Left renal pelvis (tissue), 4 donors: ENCODE data around the gene NCK1. TPM values are rescaled to one million over a fixed set of nuclear protein-coding genes. Genes with fewer than 3 reads are reported as not detected.
A peak's percentile ranks its signal among the peaks of the same experiment; 100 is the strongest.

Experiments
- DNase-seq, 4 donors: peaks; one replicate each; pipeline ENCODE4 v3.0.0-alpha.2; 2013; ENCODE audit warnings: low read depth in 4 of 4, low spot score in 3 of 4
- polyA plus RNA-seq, 4 donors: library from polyadenylated mRNA; unstranded; fragments of 120-200 nt; gene quantifications; one replicate each; pipeline ENCODE4 v1.2.1, GENCODE V29; 2013; ENCODE audit not compliant: insufficient read length in 4 of 4

Gene NCK1
- 10 to 100 TPM; 32.1 to 48.6 (median 40.0) TPM for polyA plus RNA-seq

DNA sequence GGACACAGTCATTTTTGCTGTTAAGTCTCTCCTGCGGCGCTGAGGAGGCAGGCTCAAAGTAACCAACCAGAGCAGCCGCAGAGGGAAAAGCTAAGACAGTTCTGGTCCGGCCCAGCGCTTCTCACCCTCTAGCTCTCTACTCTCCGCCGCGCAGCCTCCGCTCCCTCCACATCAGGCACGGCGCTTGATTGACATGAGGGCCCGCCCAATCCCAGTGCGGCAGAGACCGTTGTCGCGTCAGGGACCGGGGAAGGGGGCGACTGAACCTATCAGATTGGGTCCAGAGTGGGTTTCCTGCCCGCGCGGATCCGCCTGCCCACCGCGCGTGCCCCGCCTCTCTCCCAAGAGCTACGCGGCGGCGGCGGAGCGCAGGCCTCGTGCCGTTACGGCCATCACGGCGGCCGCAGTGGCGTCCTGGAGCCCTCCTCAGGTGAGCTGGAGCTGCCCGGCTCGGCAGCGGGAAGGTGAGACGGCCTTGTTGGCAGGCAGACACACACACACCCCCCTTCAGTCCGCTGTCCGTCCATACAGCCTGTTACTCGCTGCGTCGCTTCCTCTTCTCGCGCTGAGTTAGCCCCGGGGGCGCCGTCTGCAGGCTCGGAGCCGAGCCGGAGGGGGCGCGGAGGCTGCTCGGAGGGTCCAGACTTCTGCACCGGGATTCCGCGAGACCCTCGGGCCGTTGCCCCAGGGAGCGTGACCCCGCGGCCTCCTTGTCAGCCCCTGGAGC lies at the start of gene NCK1:
Gene NCK1, plus strand, starts transcription at position 319 of the 727 bp plus-strand sequence. CDS start 65,794 bp downstream, outside the sequence.
- DNase-seq, result peak; percentile 93 to 96 (median 95)

DNA sequence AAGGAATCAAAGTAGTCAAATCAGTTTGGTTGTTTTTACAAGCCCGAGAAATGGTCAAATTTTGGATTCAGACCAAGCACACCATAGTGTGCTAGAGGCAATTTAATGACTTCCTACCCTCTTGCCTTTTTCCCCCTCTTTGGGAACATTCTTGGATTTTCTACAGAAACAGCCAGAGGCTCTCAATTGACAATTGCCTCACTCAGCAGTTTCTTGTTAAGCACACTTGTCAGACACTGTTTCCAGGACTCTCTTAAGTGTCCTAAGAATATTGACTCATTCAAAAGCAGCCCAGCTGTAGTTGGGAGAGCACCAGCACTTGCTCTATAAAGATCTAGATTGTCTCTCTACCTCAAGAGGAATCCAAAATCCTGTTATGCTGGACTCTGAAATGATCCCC lies 44.6 kb upstream of the NCK1 start:
- DNase-seq, result no peak

DNA sequence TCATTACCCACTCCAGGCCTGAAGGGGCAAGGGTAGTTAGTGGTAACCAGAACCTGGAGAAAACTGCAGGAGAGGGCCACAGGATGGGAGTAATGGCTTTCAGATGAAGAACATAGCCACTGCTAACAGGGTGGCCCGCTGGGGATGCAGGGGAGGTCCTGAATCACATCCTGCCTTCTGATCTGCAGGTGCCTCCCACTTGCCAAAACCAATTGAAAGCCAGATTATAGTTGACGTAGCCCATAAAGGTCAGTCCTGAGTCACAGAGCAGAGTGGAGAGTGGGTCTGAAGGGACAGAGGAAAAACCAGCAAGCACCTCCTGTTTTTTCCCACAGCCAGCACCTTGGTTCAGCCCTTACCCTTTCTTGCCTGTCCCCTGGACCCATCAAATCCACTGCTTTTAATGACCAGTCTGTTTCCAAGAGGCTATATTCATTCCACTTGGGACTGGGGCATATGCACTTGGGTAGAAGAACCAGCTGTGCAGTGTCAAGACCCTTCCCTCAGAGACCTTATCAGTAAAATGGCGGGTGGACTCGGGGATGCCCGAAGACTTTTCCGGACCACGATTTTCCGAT lies 43.7 kb upstream of the NCK1 start:
- DNase-seq, result no peak

DNA sequence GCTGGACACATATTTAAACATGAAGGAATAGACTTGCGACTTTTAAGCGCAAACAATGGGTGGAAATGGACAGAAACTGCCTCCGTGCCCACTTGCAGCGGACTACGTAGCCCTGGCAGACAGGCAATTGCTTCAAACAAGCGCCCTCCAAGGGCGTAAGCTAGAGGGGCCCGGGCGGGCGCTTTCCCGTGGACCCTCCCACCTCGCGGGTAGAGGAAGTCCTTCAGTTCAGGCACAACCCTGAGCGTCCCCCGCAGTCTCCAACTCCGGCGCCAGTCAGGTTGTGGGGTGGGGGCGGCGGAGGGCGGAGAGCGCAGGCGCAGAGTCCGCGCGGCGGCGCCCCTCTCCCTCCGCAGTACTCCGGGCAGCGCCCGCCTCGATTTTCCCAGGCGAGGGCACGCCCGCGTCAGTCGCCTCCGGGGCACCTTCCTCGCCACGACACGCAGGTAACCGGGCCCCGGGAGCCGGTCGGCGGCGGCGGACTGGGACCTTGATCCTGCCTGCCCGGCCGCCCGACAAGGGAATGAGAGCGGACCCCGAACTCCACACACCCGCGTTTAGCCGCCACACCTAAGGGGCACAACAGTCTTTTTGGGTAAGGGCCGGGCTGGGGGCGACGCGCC lies 43.1 kb upstream of the NCK1 start, which contains the start of gene SLC35G2:
Gene SLC35G2, plus strand, starts transcription at position 358 of the 623 bp plus-strand sequence. CDS start 35,335 bp downstream, outside the sequence.
- peak in 1 of 4 donors; percentile 48 for DNase-seq

DNA sequence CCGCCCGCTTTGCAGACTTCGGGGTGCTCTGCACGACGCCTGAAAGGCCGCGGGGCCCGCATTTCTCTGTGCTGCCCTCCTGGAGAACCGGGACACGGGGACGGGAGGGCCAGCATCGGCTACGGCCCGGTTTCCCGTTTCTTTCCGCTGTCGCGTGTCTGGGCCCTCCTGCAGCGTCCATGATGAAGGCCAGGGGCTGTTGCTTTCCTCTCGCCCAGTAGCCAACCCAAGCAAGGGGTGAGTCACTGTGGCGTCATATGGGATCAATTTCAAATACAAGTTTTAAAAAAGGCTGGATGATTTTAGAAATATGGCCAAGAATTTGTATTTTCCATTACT lies 42.6 kb upstream of the NCK1 start:
- no peak for DNase-seq

DNA sequence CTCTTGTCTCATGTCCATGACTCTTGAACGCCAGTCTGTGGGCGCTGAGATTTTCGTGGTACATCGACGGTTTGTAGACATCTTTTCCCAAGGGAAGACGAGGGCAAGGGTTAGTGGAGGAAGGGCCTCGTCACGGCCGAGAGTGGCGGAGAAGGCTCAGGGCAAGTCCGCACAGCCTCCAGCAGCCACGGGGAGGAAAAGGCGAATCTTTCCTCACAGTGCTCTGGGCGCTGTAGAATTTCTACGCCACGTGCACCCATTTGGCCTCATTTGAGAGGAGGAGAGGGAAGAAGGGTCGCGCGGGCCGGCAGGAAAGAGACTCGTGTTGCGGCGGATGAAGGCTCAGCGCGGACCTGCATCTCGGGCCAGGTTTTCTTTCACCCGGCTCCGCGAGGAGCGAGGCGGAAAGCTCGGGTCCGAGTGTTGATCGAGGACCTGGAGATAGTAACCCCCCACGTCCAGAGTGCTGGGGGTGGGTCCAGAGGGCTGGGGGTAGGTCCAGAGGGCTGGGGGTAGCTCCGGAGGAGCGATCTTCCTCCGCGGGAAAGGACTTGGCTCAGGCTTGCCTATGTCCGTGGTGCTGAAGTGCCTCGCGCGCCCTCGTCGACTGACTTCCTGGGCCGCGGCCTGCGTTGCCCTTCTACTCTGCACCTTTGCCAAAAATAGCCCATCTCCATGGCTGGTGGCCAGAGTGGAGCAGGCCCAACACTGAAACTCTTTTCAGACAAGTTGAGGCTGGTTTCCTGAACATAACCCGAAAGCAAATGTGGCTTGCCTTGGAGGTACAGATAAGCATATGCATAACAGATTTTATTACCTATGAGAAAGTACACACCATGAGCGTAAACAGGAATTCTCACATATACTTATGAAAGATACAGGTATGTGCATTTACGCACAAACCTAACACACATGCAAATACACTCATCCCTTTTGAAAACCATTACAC lies 42.0 kb upstream of the NCK1 start:
- DNase-seq, result peak in 1 of 4 donors; percentile 38

DNA sequence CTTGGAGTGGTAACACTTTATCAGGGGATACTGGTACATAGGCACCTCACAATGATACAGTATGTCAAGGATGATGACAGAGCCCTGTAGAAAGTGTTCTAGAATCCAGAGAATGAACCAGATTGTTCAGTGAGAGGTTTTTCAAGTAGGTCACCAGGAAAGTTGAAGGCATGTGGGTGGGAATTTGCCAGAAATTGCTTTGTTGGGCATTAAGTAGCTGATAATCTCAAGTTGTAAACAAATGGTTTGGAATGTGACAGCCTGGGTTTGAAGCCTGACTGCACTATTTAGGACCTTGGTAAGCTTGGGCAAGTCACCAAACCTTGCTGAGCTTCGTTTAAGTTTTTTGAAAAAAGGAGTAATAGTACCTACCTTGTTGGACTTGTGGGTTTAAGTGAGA lies 30.5 kb upstream of the NCK1 start:
- DNase-seq, result no peak

- no peak for DNase-seq
Observed at GRCh38 chr3:136835089-136835812, 26.8 kb upstream of the NCK1 start.

DNA sequence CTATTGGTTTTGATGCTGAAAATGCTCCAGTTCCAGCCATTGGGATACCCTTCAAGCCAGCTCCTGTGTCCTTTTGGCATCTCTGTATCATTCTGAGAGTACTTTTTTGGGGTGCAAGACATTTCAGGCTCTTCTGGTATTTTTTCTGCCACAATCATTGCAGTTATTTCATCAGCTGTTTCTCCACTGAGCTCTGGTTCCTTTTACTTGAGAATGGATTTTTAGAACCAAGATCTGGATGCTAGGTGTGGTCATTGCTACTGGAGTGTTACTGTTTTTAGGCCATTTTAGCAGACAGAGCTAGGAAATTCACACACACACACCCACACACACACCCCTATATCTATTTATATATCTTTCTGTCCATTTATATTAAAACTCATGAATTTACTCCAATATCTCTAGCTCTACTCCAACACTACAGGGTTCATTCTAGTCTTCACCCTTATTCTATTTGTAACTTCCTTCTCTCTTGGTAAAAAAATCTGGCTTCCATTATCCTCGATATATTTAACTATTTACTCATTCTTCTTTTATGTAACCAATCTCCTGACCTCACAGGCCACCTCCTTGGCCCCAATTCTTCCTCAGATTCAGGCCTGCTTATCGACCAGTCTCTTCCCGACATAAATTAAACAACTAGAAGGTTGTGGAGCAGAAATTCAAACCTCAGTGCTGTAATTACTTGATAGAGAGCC lies 26.0 kb upstream of the NCK1 start:
- no peak for DNase-seq

GRCh38 chr3:136836511-136837156 lies 25.4 kb upstream of the NCK1 start:
- DNase-seq, result no peak

DNA sequence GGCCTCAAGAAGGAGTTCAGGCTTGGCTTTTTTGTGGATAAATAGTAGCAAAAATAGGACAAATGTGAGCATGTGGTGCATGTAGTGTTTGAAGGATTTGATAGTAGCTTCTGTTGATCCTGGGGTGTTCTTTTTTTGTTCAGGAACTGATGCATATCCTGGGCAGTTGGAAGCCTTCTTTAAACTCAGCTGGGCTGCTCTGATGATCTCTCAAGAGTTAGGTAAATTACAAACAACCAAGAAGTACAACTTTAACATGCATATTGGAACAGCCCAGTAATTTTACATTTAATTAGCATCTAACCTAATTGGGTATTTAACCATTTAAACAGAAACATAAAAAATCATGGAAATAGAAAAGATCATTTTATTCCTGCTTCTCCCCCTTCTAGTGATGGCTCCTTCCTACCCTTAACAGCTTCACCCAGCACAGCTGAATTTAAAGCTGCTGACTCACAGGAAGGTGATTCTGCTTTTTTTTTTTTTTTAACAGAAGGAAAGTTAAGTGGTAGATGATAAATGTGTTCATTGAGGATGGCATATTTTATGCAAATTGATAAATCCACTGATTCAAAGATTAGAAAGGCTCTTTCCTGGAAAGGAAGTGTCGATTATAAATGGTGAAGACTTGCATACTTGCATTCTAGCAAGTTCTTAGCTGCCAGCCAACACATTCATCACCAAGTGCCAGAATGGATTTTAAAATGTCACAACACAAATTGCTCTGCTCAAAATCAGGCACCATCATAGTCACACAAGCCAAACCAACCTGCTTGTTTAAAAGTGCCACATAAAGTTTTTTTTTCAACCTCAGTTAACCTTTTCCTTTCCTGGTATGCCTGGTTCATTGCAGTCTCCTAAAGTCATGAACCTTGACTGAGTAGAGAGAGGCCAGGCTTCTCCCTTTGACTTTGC lies 23.1 kb upstream of the NCK1 start:
- DNase-seq, result no peak

DNA sequence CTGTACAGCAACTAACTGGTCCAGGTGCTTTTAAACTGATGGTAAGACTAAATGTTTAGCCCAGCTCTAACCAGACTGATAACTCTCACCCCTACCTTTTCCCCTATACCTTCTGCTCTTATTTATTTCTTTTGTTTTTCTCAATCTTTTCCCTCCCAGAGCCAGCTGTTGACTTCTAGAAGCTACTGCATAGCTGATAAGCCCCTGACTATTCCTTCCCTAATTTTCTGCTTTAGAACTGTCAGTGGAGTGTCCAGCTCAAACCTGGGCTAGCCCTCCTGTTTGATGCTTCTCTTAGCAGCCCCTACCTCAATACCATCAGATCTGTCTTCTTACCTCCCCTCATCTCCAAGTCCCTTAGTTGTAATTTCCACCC lies 22.5 kb upstream of the NCK1 start:
- no peak for DNase-seq

DNA sequence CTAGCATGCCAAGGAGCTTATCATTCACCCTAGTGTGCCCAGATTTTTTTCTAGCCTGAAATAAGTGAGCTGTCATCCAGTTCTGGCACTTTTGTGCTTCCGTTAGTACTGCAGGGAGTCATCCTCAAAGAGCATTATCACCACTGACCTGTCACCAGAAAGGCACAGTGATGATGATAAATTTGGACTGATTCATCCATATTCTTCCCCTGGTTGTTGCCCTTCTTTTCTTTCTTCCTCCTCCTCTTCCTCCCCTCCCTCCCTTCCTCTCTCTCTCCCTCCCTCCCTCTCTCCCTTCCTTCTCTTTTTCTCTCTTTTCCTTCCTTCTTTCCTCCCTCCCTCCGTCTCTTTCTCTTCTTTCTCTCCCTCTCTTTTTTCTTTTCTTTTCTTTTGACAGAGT lies 21.8 kb upstream of the NCK1 start:
- no peak for DNase-seq

DNA sequence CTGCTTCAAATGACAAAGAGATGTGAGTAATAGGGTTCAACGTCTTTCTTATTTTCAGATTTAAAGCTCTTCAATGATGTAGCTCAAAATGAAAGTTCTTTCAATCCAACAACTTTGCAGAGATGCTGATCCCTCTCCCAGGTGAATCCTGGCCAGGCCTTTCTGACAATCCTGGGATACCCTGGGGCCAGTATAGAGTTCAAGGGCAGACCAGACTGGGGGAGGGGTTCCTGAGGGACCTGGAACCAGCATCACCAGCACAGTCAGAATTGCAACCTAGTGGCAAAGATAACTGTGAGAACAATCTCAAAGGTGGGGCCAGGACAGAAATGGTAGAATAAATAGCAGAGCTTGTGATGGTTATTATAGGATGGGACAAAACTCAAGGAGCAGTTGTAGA lies 19.7 kb upstream of the NCK1 start:
- no peak for DNase-seq

- DNase-seq, result no peak
Observed at GRCh38 chr3:136844724-136845123, 17.3 kb upstream of the NCK1 start.

DNA sequence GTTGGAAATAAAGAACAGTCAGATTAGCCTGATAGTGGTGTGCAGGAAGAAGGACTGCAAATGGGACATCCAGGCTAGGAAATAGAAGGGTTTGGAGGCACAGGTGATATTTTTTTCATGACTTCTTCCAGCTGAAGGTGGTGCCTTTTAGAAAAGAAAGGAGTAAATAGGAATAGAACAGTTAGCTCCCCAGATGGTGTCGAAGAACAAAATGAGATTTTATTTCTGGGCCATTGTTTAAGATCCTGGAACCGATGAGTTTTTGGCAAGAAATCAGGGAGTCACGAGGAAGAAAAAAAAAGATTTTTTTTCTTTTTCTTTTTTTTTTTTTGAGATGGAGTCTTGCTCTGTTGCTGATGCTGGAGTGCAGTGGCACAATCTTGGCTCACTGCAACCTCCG lies 9.8 kb upstream of the NCK1 start:
- DNase-seq, result no peak

DNA sequence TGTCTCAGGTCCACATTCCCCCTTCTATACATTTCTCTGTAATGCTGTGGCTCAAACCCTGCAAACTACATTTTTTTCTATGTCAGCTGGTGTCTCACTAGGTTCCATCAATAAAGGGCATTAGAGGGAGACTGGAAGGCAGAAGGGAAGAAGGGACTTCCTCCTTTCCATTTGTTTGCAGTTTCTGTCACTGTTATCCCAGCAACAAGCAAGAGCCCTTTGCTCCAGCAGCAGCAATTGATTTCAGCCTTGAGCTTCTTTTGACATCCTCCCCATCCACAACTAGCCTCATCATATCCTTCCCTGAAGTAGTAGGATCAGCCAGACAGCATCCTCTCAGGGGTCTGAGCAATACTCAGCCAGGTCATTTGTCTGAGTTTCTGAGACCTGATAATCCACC lies 5.3 kb upstream of the NCK1 start:
- no peak for DNase-seq

- DNase-seq, result no peak
Observed at GRCh38 chr3:136858381-136858780, 3.6 kb upstream of the NCK1 start.
